GM19240 (cell line): ENCODE results near the gene SLC5A2.
"Not testable (repeated sequence)": the region's sequence is repeated elsewhere in the genome, so short reads cannot be mapped to it uniquely, and the experiment has no call there.

ENCODE experiments used
- DNase-seq: peaks from one replicate; pipeline ENCODE4 v3.0.0; 2011; ENCODE audit warnings: low spot score; ENCODE audit not compliant: insufficient read length

SLC5A2 gene

GRCh38 chr16:31491778-31492418 is 9.0 kb downstream of the SLC5A2 start:
- no peak for DNase-seq

- DNase-seq: no peak
Observed at GRCh38 chr16:31493506-31494125, 10.7 kb downstream of the SLC5A2 start.

- DNase-seq: no peak
Observed at GRCh38 chr16:31496670-31497069, 13.7 kb downstream of the SLC5A2 start.

GRCh38 chr16:31498493-31498892 is 15.6 kb downstream of the SLC5A2 start:
- no peak for DNase-seq

GRCh38 chr16:31499928-31500327 is 17.0 kb downstream of the SLC5A2 start:
- DNase-seq: no peak

GRCh38 chr16:31501226-31501965 is 18.5 kb downstream of the SLC5A2 start:
- no peak for DNase-seq

- no peak for DNase-seq
Observed at GRCh38 chr16:31501966-31502348, 19.0 kb downstream of the SLC5A2 start.

GRCh38 chr16:31502981-31503380 is 20.1 kb downstream of the SLC5A2 start:
- no peak for DNase-seq

- DNase-seq: not testable (repeated sequence)
Observed at GRCh38 chr16:31503555-31503954, 20.6 kb downstream of the SLC5A2 start.

- DNase-seq: no peak
Observed at GRCh38 chr16:31504159-31504558, 21.2 kb downstream of the SLC5A2 start.

- DNase-seq: no peak
Observed at GRCh38 chr16:31505483-31505882, 22.6 kb downstream of the SLC5A2 start.

GRCh38 chr16:31507617-31507928 is 24.6 kb downstream of the SLC5A2 start:
- DNase-seq: no peak

GRCh38 chr16:31507929-31508705 is 25.2 kb downstream of the SLC5A2 start, which contains the start of gene RUSF1:
Gene RUSF1 (minus strand): TSS chr16:31508391. CDS start chr16:31508373, 18 bp downstream.
- DNase-seq: peak; percentile 68

GRCh38 chr16:31508706-31509195 is 25.8 kb downstream of the SLC5A2 start:
- DNase-seq: no peak

GRCh38 chr16:31513126-31513525 is 30.2 kb downstream of the SLC5A2 start:
- no peak for DNase-seq

GRCh38 chr16:31513884-31514283 is 31.0 kb downstream of the SLC5A2 start:
- no peak for DNase-seq

- DNase-seq: no peak
Observed at GRCh38 chr16:31517800-31518402, 35.0 kb downstream of the SLC5A2 start.

- DNase-seq: no peak
Observed at GRCh38 chr16:31519759-31520431, 37.0 kb downstream of the SLC5A2 start.

GRCh38 chr16:31521368-31521767 is 38.4 kb downstream of the SLC5A2 start:
- DNase-seq: no peak

- no peak for DNase-seq
Observed at GRCh38 chr16:31522071-31522470, 39.1 kb downstream of the SLC5A2 start.

- not testable (repeated sequence) for DNase-seq
Observed at GRCh38 chr16:31523768-31524167, 40.8 kb downstream of the SLC5A2 start.
